GM12892 (cell line): ENCODE measurements around the gene DPYD.

Source experiments
- POLR2A ChIP-seq: IDR thresholded peaks from 2 replicates; pipeline ENCODE4 v1.6.1; 2011; ENCODE audit warnings: low read depth, low read length, control low read depth
- POLR2AphosphoS5 ChIP-seq: IDR thresholded peaks from 2 replicates; pipeline ENCODE4 v1.6.1; 2011; ENCODE audit warnings: low read depth, low read length, control low read depth
- TAF1 ChIP-seq: IDR thresholded peaks from 2 replicates; pipeline ENCODE4 v1.6.1; 2011; ENCODE audit warnings: low read depth, mild to moderate bottlenecking, control low read depth, low read length, borderline replicate concordance

DNA sequence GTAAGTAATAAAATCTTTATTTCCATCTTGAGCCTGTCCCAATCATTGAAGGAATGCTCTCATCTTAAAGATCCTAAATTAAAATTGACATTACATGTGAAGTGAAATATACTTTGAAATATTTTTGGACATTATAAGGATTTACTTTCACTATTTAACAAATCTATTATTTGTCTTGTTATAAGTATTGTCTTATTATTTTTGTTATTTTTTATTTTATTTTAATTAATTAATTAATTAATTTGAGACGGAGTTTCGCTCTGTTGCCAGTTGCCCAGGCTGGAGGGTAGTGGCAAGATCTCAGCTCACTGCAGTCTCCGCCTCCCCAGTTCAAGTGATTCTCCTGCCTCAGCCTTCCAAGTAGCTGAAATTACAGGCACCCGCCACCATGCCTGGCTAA, 343.2 kb downstream of the DPYD start:
- no peak for TF ChIP-seq TAF1
- TF ChIP-seq POLR2A: no peak
- TF ChIP-seq POLR2AphosphoS5: no peak
